H9 (cell line): Measurements from ENCODE around the gene POC1B. TPM values are rescaled to one million over a fixed set of nuclear protein-coding genes. Genes with fewer than 3 reads are reported as not detected.

Experiments
- DNase-seq: peaks from one replicate; pipeline ENCODE4 v3.0.0-alpha.2; 2017
- H2AFZ ChIP-seq: one replicate; pipeline ENCODE4 v1.6.1; 2013; ENCODE audit warnings: mild to moderate bottlenecking, low read length, control low read depth, moderate library complexity
- H2AK5ac ChIP-seq: 2 replicates; pipeline ENCODE4 v1.6.1; 2013; ENCODE audit warnings: low read length, control low read depth, mixed read lengths; ENCODE audit not compliant: insufficient read length
- H2BK120ac ChIP-seq: one replicate; pipeline ENCODE4 v1.6.1; 2013; ENCODE audit warnings: low read depth, mild to moderate bottlenecking, low read length, control low read depth, inconsistent platforms; ENCODE audit not compliant: poor library complexity, severe bottlenecking
- H2BK12ac ChIP-seq: 2 replicates; pipeline ENCODE4 v1.6.1; 2013; ENCODE audit warnings: low read length, control low read depth, mixed read lengths, low read depth; ENCODE audit not compliant: insufficient read length
- H2BK15ac ChIP-seq: 2 replicates; pipeline ENCODE4 v1.6.1; 2013; ENCODE audit warnings: low read depth, low read length, control low read depth
- H2BK20ac ChIP-seq: one replicate; pipeline ENCODE4 v1.6.1; 2013; ENCODE audit warnings: low read depth, mild to moderate bottlenecking, low read length, control low read depth, inconsistent platforms; ENCODE audit not compliant: poor library complexity, severe bottlenecking
- H2BK5ac ChIP-seq: 2 replicates; pipeline ENCODE4 v1.6.1; 2013; ENCODE audit warnings: low read length, control low read depth, mixed read lengths; ENCODE audit not compliant: insufficient read length
- H3K14ac ChIP-seq: 2 replicates; pipeline ENCODE4 v1.6.1; 2013; ENCODE audit warnings: low read length, control low read depth; ENCODE audit not compliant: insufficient read depth
- H3K18ac ChIP-seq: 2 replicates; pipeline ENCODE4 v1.6.1; 2013; ENCODE audit warnings: low read depth, mild to moderate bottlenecking, mixed read lengths, low read length, control low read depth; ENCODE audit not compliant: insufficient read length
- H3K23ac ChIP-seq: 2 replicates; pipeline ENCODE4 v1.6.1; 2013; ENCODE audit warnings: low read length, control low read depth, mixed read lengths, low read depth; ENCODE audit not compliant: insufficient read length
- H3K23me2 ChIP-seq: 2 replicates; pipeline ENCODE4 v1.6.1; 2013; ENCODE audit warnings: low read depth, mild to moderate bottlenecking, mixed read lengths, low read length, control low read depth; ENCODE audit not compliant: insufficient read length, poor library complexity, severe bottlenecking
- H3K27ac ChIP-seq: 2 replicates; pipeline ENCODE4 v1.5.1; 2013; ENCODE audit warnings: low read length, control low read depth, mixed read lengths, low read depth; ENCODE audit not compliant: insufficient read length
- H3K27me3 ChIP-seq: 2 replicates; pipeline ENCODE4 v1.6.1; 2013; ENCODE audit warnings: low read length, control low read depth, inconsistent platforms; ENCODE audit not compliant: insufficient read depth
- H3K4ac ChIP-seq: 2 replicates; pipeline ENCODE4 v1.6.1; 2013; ENCODE audit warnings: low read depth, mild to moderate bottlenecking, control low read depth, inconsistent platforms, low read length, moderate library complexity
- H3K4me1 ChIP-seq: 2 replicates; pipeline ENCODE4 v1.6.1; 2013; ENCODE audit warnings: low read length, control low read depth, inconsistent platforms; ENCODE audit not compliant: insufficient read depth
- H3K4me2 ChIP-seq: 2 replicates; pipeline ENCODE4 v1.6.1; 2013; ENCODE audit warnings: low read length, control low read depth, mixed read lengths; ENCODE audit not compliant: insufficient read length, insufficient read depth
- H3K56ac ChIP-seq: 2 replicates; pipeline ENCODE4 v1.6.1; 2013; ENCODE audit warnings: low read depth, mild to moderate bottlenecking, mixed read lengths, low read length, control low read depth; ENCODE audit not compliant: insufficient read length
- H3K79me1 ChIP-seq: 2 replicates; pipeline ENCODE4 v1.6.1; 2013; ENCODE audit warnings: low read depth, mild to moderate bottlenecking, moderate library complexity, low read length, control low read depth, inconsistent platforms; ENCODE audit not compliant: insufficient read depth, poor library complexity, severe bottlenecking
- H3K79me2 ChIP-seq: 2 replicates; pipeline ENCODE4 v1.6.1; 2013; ENCODE audit warnings: low read length, control low read depth, inconsistent platforms; ENCODE audit not compliant: insufficient read depth
- H3K9ac ChIP-seq: 2 replicates; pipeline ENCODE4 v1.6.1; 2013; ENCODE audit warnings: low read length, control low read depth, mixed read lengths; ENCODE audit not compliant: insufficient read length; ENCODE audit errors: extremely low read depth
- H3K9me3 ChIP-seq: one replicate; pipeline ENCODE4 v1.6.1; 2013; ENCODE audit warnings: low read depth, low read length, inconsistent platforms; ENCODE audit not compliant: control insufficient read depth
- H3T11ph ChIP-seq: one replicate; pipeline ENCODE4 v1.6.1; 2013; ENCODE audit warnings: mild to moderate bottlenecking, low read length, control low read depth, inconsistent platforms
- H4K20me1 ChIP-seq: one replicate; pipeline ENCODE4 v1.6.1; 2013; ENCODE audit not compliant: control insufficient read depth, insufficient read length, insufficient read depth
- H4K5ac ChIP-seq: 2 replicates; pipeline ENCODE4 v1.6.1; 2013; ENCODE audit warnings: low read depth, mild to moderate bottlenecking, mixed read lengths, low read length, control low read depth; ENCODE audit not compliant: insufficient read length
- H4K8ac ChIP-seq: replicated peaks from 2 replicates; pipeline ENCODE4 v1.6.1; 2013; ENCODE audit warnings: low read length, control low read depth, mixed read lengths, low read depth; ENCODE audit not compliant: insufficient read length
- H4K91ac ChIP-seq: 2 replicates; pipeline ENCODE4 v1.6.1; 2013; ENCODE audit warnings: low read depth, mild to moderate bottlenecking, moderate library complexity, mixed read lengths, low read length, control low read depth; ENCODE audit not compliant: insufficient read length
- H3K27ac Mint-ChIP-seq, 3 experiments: 2 replicates in 2 of 3; 3 replicates in 1 of 3; pipeline ENCODE4 v1.8.0; 2020 to 2021; ENCODE audit warnings: mixed read lengths in 3 of 3, mild to moderate bottlenecking in 1 of 3, moderate library complexity in 1 of 3
- H3K27me3 Mint-ChIP-seq: 2 replicates; pipeline ENCODE4 v1.8.0; 2021; ENCODE audit warnings: low read depth, mild to moderate bottlenecking, moderate library complexity, mixed read lengths
- H3K36me3 Mint-ChIP-seq, 3 experiments: 2 replicates in 2 of 3; 3 replicates in 1 of 3; pipeline ENCODE4 v1.8.0; 2020 to 2021; ENCODE audit warnings: low read depth in 3 of 3, mixed read lengths in 3 of 3; ENCODE audit not compliant: insufficient read depth in 1 of 3
- H3K4me1 Mint-ChIP-seq, 2 experiments: 2 replicates each; pipeline ENCODE4 v1.8.0; 2020; ENCODE audit warnings: mixed read lengths in 2 of 2
- H3K4me3 Mint-ChIP-seq, 2 experiments: 2 replicates in 1 of 2; 3 replicates in 1 of 2; pipeline ENCODE4 v1.8.0; 2020 to 2021; ENCODE audit warnings: mild to moderate bottlenecking in 2 of 2, mixed read lengths in 2 of 2, moderate library complexity in 1 of 2
- H3K9me3 Mint-ChIP-seq, 2 experiments: 2 replicates in 1 of 2; 3 replicates in 1 of 2; pipeline ENCODE4 v1.8.0; 2020; ENCODE audit warnings: mild to moderate bottlenecking in 2 of 2, mixed read lengths in 2 of 2, moderate library complexity in 1 of 2
- WGBS: extraction: QIAGEN DNeasy Blood & Tissue Kit; methylation state at CpG from one replicate; pipeline ENCODE4 v1.1.7; 2013; ENCODE audit warnings: missing lambda C conversion rate, low lambda C conversion rate, mixed read lengths; ENCODE audit not compliant: insufficient read length; ENCODE audit errors: extremely low coverage; 5-methylcytosine and 5-hydroxymethylcytosine counted together
- total RNA-seq: library from RNA; stranded (reverse); gene quantifications from 2 replicates; pipeline ENCODE4 v1.2.1, GENCODE V29; 2021
- TF ChIP-seq, protein P1 (sequence below): fragments of 200-600 bp; sonication (generic); conservative IDR thresholded peaks from 3 replicates; pipeline ENCODE4 v1.8.0; 2021; ENCODE audit warnings: antibody characterized with exemption, mild to moderate bottlenecking

POC1B gene
- total RNA-seq, 1 experiment from 2014 or later = 12.5 TPM

GRCh38 chr12:89414851-89415250 lies 111.0 kb downstream of the POC1B start:
- H2AK5ac ChIP-seq = no peak overlapping the region
- Mint-ChIP-seq H3K4me3 (no peak overlapping the region), H3K27ac (no peak overlapping the region), H3K9me3 (no peaks in the 10 kb centered on the region), H3K36me3 (no peaks in the 10 kb centered on the region), H3K27me3 (peaks cover 1% of the 10 kb centered on the region; the same call in 1 of the 2 replicates), H3K4me1 (peaks cover 28 to 30% of the 10 kb centered on the region in 2 experiments)
- no peak overlapping the region for H4K5ac ChIP-seq
- H3K4me1 ChIP-seq = no peaks in the 10 kb centered on the region; the same call in 1 of the 2 replicates
- DNase-seq = no peak
- no peak overlapping the region for H3K27ac ChIP-seq
- H2BK120ac ChIP-seq = no peak overlapping the region
- H2BK12ac ChIP-seq = no peak overlapping the region
- H3K79me1 ChIP-seq = no peaks in the 10 kb centered on the region
- no peak overlapping the region for H2BK15ac ChIP-seq
- H3K14ac ChIP-seq = no peak overlapping the region
- no peak overlapping the region for H3K23ac ChIP-seq
- H3K23me2 ChIP-seq = no peaks in the 10 kb centered on the region
- H3K9me3 ChIP-seq = no peaks in the 10 kb centered on the region
- no peak overlapping the region for H2BK5ac ChIP-seq
- H3K79me2 ChIP-seq = no peaks in the 10 kb centered on the region
- H2AFZ ChIP-seq = no peak overlapping the region
- H3K18ac ChIP-seq = no peak overlapping the region
- no peak overlapping the region for H2BK20ac ChIP-seq
- WGBS = no CpG with 5 or more reads among the region's 2 CpGs
- H3K4me2 ChIP-seq = no peak overlapping the region
- H3K4ac ChIP-seq = no peak overlapping the region
- H3K56ac ChIP-seq = no peak overlapping the region
- no peak overlapping the region for H3T11ph ChIP-seq
- H3K27me3 ChIP-seq = no peaks in the 10 kb centered on the region
- TF ChIP-seq, protein P1, sequence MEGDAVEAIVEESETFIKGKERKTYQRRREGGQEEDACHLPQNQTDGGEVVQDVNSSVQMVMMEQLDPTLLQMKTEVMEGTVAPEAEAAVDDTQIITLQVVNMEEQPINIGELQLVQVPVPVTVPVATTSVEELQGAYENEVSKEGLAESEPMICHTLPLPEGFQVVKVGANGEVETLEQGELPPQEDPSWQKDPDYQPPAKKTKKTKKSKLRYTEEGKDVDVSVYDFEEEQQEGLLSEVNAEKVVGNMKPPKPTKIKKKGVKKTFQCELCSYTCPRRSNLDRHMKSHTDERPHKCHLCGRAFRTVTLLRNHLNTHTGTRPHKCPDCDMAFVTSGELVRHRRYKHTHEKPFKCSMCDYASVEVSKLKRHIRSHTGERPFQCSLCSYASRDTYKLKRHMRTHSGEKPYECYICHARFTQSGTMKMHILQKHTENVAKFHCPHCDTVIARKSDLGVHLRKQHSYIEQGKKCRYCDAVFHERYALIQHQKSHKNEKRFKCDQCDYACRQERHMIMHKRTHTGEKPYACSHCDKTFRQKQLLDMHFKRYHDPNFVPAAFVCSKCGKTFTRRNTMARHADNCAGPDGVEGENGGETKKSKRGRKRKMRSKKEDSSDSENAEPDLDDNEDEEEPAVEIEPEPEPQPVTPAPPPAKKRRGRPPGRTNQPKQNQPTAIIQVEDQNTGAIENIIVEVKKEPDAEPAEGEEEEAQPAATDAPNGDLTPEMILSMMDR = no peak
- no peaks in the 10 kb centered on the region for H4K20me1 ChIP-seq
- H3K9ac ChIP-seq = no peak overlapping the region
- no peak overlapping the region for H4K91ac ChIP-seq
- H4K8ac ChIP-seq = no peak overlapping the region
